HG02938 (cell line): ENCODE results near the gene DCLRE1A.

ENCODE experiments used
- ATAC-seq: cut with Tn5 transposase; IDR thresholded peaks from one replicate; pipeline ENCODE4 v1.9.1; 2021; ENCODE audit warnings: mild to moderate bottlenecking, moderate library complexity; ENCODE audit not compliant: unreplicated experiment

Gene DCLRE1A

DNA sequence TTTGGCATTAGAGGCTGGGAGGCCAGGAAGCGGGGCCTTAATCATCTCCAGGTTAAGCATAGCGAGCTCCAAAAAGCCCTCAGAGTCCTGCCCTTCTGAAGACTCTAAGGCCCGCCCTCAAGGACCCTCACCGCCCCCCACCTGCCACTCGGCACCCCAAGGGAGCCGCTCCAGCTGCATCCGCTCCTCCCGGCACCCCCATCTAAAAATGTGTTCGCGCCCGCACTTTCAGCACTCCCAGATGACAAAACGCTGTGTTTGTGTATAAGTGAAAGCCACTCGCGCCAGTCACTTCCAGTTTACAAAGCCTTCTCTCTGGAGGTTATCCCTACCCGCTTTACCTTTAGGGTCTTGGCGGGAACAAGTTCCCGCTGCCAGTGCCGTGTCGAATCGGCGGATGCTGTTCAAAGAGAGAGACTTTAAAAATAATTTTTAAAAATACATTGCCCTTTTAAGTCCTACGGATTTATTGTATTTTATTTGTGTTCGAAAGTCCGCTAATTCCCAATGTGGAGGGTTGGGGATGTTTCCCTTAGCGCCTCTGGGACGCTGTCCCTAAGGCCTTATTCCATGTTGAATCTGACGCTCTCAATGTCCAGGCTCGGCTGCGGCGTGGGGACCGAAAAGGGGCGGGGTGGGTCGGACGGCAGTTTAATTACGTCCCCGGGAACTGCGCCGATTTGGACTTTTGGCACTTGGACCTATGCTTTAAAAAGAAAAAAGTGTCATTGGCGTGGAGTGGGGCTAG, at the start of gene DCLRE1A, which contains the start of gene NHLRC2:
TSS of gene DCLRE1A (minus strand) at position 70 of the 748 bp plus-strand sequence. CDS start 900 bp downstream, outside the sequence.
TSS of gene NHLRC2 (plus strand) at position 649 of the 748 bp plus-strand sequence. CDS start 212 bp downstream, outside the sequence.
- ATAC-seq, result peak; percentile 37

DNA sequence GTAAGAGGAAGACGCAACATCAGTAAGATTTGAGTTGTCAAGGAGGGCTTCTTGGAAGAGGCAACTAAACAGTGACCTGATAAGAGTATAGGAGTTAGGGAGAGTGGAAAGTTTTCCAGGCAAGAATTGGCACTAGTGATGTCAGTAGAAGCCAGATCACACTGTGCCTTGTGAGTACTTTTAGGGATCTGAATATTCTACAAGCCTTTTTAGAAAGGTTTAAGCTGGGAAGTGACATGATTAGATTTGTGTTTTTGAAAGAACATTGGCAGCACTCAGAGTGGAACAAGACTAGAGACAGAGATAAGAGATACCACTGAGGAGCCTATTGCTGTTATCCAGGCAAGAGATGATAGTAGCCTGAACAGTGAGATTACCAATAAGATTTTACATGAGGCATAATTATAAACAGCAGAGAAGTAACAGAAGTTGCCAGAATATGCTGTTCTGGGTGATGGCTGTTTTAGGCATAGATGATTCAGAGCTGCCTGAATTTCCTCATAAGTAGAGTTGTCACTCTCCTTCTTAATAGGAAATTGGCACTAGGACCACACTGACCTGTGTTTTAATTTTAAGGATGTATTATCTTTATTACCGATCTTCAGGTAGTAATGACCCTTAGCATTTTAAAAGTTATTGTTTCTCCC, 46.2 kb upstream of the DCLRE1A start:
- no peak for ATAC-seq

DNA sequence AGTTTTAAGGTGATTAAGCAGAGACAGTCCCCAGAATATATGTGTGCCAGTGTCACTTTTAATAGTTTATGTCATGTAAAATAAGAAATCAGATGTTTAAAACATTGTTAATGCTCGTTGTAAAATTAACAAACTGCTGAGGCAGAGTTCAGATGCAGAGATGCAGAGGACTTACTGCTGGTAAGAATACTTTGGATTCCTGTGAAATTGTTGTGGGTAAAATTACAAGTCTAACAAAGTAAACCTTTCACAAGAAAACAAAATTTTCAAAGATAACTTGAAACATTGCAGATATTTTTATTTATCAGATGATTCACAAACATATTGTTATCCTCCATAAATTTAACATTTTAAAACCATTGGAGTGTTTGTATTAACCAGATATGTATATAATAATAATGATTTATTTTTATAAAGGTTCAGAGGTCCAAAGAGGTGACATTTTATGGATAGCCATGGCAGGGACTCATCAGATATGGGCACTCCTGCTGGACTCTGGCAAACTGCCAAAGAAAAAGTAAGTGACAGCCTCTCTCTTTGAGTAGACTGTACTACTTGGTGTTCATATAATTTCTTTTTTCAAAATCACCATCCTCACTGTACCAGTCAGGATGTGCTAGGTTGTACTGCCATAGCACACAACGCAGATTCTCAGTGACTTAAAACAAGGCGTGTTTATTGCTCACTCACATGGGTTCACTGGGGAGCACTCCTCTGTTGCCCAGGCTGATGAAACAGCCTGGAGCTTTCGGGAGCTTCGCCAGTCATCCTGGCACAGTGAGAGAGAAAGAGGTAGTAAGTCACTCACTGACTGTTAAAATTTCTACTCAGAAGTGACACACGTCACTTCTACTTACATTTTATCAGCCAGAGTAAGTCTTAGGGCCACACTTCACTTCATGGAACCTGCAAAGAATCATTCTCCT, 44.1 kb upstream of the DCLRE1A start:
- no peak for ATAC-seq

DNA sequence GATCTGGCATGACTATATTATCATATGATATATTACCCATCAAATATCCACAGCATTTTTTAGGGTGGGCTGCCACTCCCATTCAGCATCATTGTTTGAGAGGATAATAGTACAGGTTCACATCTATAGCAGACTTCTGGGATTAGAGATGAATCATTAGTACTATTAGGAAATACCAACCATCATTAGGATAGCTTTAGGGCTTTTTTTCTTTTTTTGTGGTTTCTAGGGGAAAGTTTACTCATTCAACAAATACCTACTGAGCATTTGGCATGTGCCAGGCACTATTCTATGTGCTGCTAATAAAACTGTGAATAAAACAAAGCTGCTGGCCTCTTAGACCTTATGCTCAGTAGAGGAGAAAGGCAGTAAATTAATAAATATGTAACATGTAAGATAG, 41.1 kb upstream of the DCLRE1A start:
- ATAC-seq, result no peak

- ATAC-seq, result no peak
Observed at GRCh38 chr10:113894581-113894980, 40.7 kb upstream of the DCLRE1A start.

GRCh38 chr10:113893570-113893969, 39.7 kb upstream of the DCLRE1A start:
- no peak for ATAC-seq

DNA sequence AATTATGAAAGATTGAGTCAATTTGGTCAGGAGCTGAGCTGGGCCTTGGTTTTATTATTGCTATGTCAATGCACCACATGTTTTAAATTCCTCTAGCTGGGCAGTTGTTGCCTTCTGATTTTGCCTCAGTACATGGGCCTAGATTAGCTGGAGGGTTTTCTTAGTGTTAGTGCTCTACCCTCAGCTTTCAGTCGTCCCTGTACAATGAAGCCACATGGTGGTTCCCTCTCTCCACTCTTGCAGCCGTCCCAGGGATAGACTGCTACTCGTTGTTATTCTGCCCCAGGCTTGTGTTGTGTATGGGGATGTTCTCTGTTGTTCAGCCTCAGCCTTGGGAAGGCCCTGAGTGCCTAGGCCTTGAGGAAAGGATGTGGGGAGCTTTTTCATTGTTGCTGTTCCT, 37.6 kb upstream of the DCLRE1A start:
- no peak for ATAC-seq

- no peak for ATAC-seq
Observed at GRCh38 chr10:113890769-113891168, 36.9 kb upstream of the DCLRE1A start.

DNA sequence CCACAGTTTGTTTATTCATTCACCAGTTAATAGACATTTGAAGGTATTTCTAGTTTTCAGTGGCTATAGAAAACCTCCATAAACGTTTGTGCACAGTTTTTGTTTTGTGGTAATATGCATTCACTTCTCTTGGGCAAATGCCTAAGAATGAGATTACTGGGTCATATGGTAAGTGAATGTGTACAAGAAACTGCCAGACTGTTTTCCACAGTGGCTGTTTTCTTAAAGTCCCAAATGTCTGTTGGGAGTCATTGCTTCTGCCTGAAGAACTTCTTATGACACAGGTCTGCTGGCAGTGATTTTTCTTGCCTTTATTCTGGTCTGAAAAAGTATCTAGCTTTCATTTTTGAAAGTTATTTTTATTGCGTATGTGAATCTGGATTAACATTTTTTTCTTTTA, 36.0 kb upstream of the DCLRE1A start:
- no peak for ATAC-seq

- no peak for ATAC-seq
Observed at GRCh38 chr10:113882240-113882639, 28.4 kb upstream of the DCLRE1A start.

GRCh38 chr10:113880236-113880635, 26.4 kb upstream of the DCLRE1A start:
- no peak for ATAC-seq

DNA sequence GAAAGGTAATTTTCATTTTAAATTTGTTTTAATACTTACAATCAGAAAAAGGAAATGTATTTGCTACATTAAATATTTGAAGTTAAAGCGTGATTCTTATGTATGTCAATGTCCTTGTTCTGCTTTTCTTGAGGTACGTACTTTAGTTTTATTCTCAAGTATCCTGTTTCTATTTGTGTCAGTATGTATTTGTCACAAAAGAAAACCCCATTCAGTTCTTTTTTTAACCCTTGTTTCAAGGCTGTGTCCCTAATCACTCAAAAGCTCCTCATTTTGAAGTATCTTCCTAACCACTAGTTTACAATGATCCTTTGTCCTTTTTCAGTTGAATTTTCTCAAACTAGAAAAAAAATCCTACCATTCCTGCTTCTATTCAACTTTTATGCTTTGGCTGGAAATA, 25.8 kb upstream of the DCLRE1A start:
- ATAC-seq, result peak; percentile 75

DNA sequence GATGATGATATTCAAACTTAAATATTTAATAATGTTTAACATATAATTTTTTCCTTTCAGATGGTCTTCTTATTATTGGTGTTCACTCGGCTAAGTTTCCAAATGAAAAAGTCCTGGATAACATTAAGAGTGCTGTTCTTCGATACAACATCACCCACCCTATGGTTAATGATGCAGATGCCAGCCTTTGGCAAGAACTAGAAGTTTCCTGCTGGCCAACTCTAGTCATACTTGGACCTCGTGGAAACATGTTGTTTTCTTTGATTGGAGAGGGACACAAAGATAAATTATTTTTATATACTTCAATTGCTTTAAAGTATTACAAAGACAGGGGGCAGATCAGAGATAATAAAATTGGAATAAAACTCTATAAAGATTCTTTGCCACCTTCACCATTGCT, 22.6 kb upstream of the DCLRE1A start:
- ATAC-seq, result no peak

DNA sequence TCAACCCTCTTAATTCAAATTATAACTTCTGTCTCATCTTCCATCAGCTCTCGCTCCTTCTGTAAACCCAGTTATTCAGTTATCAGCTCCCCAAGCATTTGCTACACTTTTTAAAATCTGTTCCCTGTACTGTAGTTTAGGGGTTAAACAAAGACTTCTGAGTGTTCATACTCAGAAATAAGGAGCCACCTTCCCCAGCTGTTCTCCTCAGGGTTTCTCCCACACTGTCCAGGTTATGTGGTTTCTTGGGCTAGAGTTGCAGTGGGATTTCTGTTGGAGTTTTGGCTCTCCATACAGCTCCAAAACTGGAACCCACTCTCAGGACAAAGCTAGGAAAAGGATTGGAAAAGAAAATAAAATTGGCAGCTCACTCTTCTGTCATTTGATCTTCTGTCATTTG, 21.3 kb upstream of the DCLRE1A start:
- no peak for ATAC-seq

DNA sequence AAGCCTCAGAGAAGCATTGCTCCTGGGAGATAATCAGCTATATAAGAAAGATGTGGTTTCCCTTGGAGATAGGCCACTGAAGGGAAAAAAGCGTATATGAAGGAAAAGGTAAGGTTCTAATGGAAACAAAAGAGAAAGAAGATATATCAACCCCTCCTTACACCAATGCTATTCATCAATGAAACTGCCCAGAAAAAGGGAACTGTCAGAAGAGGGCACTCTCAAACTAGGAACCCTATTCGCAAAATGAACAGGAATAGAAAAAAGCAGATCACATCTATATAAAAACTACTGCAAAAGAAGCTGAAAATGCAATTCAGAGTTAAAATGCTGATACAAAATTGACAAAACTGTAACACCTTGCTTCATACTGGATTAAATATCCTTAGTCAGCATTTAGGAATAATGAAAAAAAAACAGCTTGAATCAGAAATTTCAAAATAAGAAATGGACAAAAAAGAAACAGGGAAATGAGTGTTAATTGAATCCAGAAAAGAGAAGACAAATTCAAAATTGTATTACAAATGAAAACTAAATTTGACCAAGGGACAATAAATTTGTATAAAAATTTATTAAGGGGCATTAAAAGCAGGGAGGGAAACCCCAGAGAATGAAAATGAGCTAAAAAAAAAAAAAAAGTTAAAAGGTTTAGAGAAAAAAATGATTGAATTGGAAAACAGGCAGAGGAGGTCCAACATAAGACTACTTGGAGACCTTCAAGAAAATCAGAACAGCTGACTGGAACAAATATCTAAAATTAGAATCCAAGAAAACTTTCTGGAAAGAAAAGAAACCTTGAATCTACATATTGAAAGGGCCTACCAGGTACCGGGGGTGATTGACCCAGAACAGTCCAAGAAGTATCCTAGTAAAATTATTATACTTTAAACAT, 18.5 kb upstream of the DCLRE1A start:
- no peak for ATAC-seq

DNA sequence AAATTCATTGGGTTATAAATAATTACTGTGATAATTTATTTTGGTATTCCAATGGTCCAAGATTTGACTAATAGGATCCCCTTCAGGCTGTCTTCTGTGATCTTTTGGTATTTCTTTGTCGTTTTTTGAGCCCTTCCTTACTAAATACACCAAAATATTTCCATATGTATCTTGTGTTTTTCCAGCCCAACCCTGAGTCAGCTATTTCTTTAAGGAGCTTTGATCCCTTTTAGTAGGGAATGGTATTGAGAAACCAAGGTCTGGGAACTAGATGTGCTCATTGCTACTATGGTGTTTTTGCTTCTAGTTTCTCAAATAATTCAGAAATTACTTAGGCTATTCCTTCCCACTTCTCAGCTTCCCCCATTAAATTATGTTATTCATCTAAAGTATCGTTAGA, 15.9 kb upstream of the DCLRE1A start:
- no peak for ATAC-seq

GRCh38 chr10:113867904-113868303, 14.0 kb upstream of the DCLRE1A start:
- no peak for ATAC-seq

GRCh38 chr10:113866551-113867394, 12.9 kb upstream of the DCLRE1A start:
- ATAC-seq, result no peak

DNA sequence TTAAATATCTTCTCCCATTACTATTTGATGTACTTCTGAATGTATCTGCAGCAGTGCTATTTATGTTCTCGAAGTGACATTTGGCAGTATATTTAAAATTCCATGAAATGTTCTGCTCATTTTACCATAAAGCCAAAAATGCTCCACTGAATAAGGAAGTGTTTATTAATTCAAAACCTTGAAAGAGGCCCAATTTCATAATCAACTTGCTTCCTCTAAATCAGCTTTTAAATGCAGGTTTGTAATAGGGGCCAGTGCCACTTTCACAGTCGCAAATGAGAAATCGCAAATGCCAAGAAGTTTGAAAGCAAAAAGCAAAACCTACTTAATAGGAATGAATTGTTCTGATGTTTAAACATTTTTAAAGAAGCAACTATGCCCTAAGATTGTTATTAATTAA, 12.0 kb upstream of the DCLRE1A start:
- ATAC-seq, result no peak
